IMR-90 (cell line): ENCODE measurements around the gene RPN2. TPM values are rescaled to one million over a fixed set of nuclear protein-coding genes. Genes with fewer than 3 reads are reported as not detected.

ENCODE experiments used
- ATAC-seq: fragments of 200-7000 bp; cut with Tn5 transposase; 2 replicates; pipeline ENCODE4 v1.9.1; 2020; ENCODE audit warnings: low read depth, mild to moderate bottlenecking, moderate library complexity
- BruUV-seq: library from RNA; stranded (reverse); fragments of 400-500 nt; replicated peaks from 2 replicates; lab custom pipeline; 2021; lab: Mats Ljungman, UMichigan
- CTCF ChIA-PET: fragments of 300-600 bp; formaldehyde crosslinking; extraction: SDS; loops from one replicate; lab custom pipeline; 2021; ENCODE audit warnings: antibody characterized with exemption; lab: Yijun Ruan, JAX
- POLR2A ChIA-PET: fragments of 300-600 bp; sonication (Branson Sonifier 250); formaldehyde crosslinking; loops from one replicate; lab custom pipeline; 2022; ENCODE audit warnings: antibody characterized with exemption; ENCODE audit not compliant: unreplicated experiment; lab: Charles Lee
- DNase-seq: peaks from one replicate; pipeline ENCODE4 v3.0.0; 2013
- H2AFZ ChIP-seq: replicated peaks from 2 replicates; pipeline ENCODE3; 2013; ENCODE audit warnings: low read length, mild to moderate bottlenecking; ENCODE audit not compliant: poor library complexity
- H2AK5ac ChIP-seq: 2 replicates; pipeline ENCODE4 v1.6.1; 2013; ENCODE audit warnings: low read depth, low read length, inconsistent platforms
- H2AK9ac ChIP-seq: replicated peaks from 2 replicates; pipeline ENCODE3; 2013; ENCODE audit warnings: mild to moderate bottlenecking, low read depth, low read length, moderate library complexity; ENCODE audit not compliant: poor library complexity
- H2BK120ac ChIP-seq: 2 replicates; pipeline ENCODE4 v1.6.1; 2013; ENCODE audit warnings: low read depth, low read length, inconsistent platforms
- H2BK15ac ChIP-seq: 3 replicates; pipeline ENCODE4 v1.6.1; 2013; ENCODE audit warnings: low read depth, low read length, inconsistent platforms
- H2BK20ac ChIP-seq: 2 replicates; pipeline ENCODE4 v1.6.1; 2013; ENCODE audit warnings: low read depth, mild to moderate bottlenecking, inconsistent platforms, low read length, moderate library complexity
- H2BK5ac ChIP-seq: 2 replicates; pipeline ENCODE4 v1.6.1; 2013; ENCODE audit warnings: mild to moderate bottlenecking, low read depth, low read length, inconsistent platforms; ENCODE audit not compliant: poor library complexity, severe bottlenecking
- H3K14ac ChIP-seq: replicated peaks from 2 replicates; pipeline ENCODE4 v1.6.1; 2013; ENCODE audit warnings: low read depth, low read length, inconsistent platforms
- H3K18ac ChIP-seq: 2 replicates; pipeline ENCODE4 v1.6.1; 2013; ENCODE audit warnings: low read depth, low read length, control low read depth
- H3K23ac ChIP-seq: 2 replicates; pipeline ENCODE4 v1.6.1; 2013; ENCODE audit warnings: low read depth, low read length, inconsistent platforms
- H3K27ac ChIP-seq: 2 replicates; pipeline ENCODE4 v1.5.1; 2013; ENCODE audit warnings: mild to moderate bottlenecking, control low read depth, low read length; ENCODE audit not compliant: insufficient read depth
- H3K27me3 ChIP-seq: 2 replicates; pipeline ENCODE4 v1.6.1; 2013; ENCODE audit warnings: low read length; ENCODE audit not compliant: control insufficient read depth, insufficient read depth
- H3K36me3 ChIP-seq: 2 replicates; pipeline ENCODE4 v1.6.1; 2013; ENCODE audit warnings: low read length, mixed read lengths; ENCODE audit not compliant: control insufficient read depth, insufficient read depth
- H3K4ac ChIP-seq: 2 replicates; pipeline ENCODE4 v1.6.1; 2013; ENCODE audit warnings: low read depth, low read length, inconsistent platforms
- H3K4me1 ChIP-seq: 2 replicates; pipeline ENCODE4 v1.6.1; 2013; ENCODE audit warnings: low read length, mixed read lengths; ENCODE audit not compliant: control insufficient read depth, insufficient read depth
- H3K4me2 ChIP-seq: 2 replicates; pipeline ENCODE4 v1.6.1; 2013; ENCODE audit warnings: low read depth, mild to moderate bottlenecking, control low read depth, low read length, moderate library complexity
- H3K4me3 ChIP-seq: 2 replicates; pipeline ENCODE4 v1.5.1; 2013; ENCODE audit warnings: low read depth, mild to moderate bottlenecking, control low read depth, low read length, moderate library complexity; ENCODE audit not compliant: insufficient read depth
- H3K56ac ChIP-seq: 2 replicates; pipeline ENCODE4 v1.6.1; 2013; ENCODE audit warnings: low read length, inconsistent platforms; ENCODE audit not compliant: insufficient read depth; ENCODE audit errors: extremely low read depth
- H3K79me1 ChIP-seq, 2 experiments: 2 replicates each; pipeline ENCODE4 v1.6.1; 2013; ENCODE audit warnings: low read length in 2 of 2, inconsistent platforms in 1 of 2, low read depth in 1 of 2
- H3K9ac ChIP-seq: 2 replicates; pipeline ENCODE4 v1.6.1; 2013; ENCODE audit warnings: low read depth, low read length, control low read depth
- H3K9me1 ChIP-seq: 2 replicates; pipeline ENCODE4 v1.6.1; 2013; ENCODE audit warnings: low read length, inconsistent platforms; ENCODE audit not compliant: insufficient read depth
- H3K9me3 ChIP-seq: 2 replicates; pipeline ENCODE4 v1.6.1; 2013; ENCODE audit warnings: low read length; ENCODE audit not compliant: control insufficient read depth, insufficient read depth
- H4K20me1 ChIP-seq: 2 replicates; pipeline ENCODE4 v1.6.1; 2013; ENCODE audit warnings: low read length, inconsistent platforms; ENCODE audit not compliant: insufficient read depth
- H4K5ac ChIP-seq: 2 replicates; pipeline ENCODE4 v1.6.1; 2013; ENCODE audit warnings: mild to moderate bottlenecking, low read depth, low read length, control low read depth
- H4K8ac ChIP-seq, 2 experiments: 2 replicates each; pipeline ENCODE4 v1.6.1; 2013; ENCODE audit warnings: low read depth in 2 of 2, low read length in 2 of 2, control low read depth in 1 of 2, inconsistent platforms in 1 of 2
- H4K91ac ChIP-seq: 2 replicates; pipeline ENCODE4 v1.6.1; 2013; ENCODE audit warnings: low read depth, low read length, inconsistent platforms; ENCODE audit not compliant: insufficient read depth
- BHLHE40 ChIP-seq: fragments of 150-350 bp; IDR thresholded peaks from 2 replicates; pipeline ENCODE4 v1.6.1; 2016; ENCODE audit warnings: mild to moderate bottlenecking, low read depth, low read length
- CHD1 ChIP-seq: IDR thresholded peaks from 2 replicates; pipeline ENCODE4 v1.6.1; 2012; ENCODE audit warnings: low read depth, low read length, improper control_type of control experiment
- CTCF ChIP-seq: conservative IDR thresholded peaks from 2 replicates; pipeline ENCODE4 v1.5.1; 2012; ENCODE audit warnings: mild to moderate bottlenecking, low read depth, low read length, improper control_type of control experiment
- ELK1 ChIP-seq: fragments of 150-350 bp; IDR thresholded peaks from 2 replicates; pipeline ENCODE4 v1.6.1; 2016; ENCODE audit warnings: low read depth, mild to moderate bottlenecking, low read length, moderate library complexity, borderline replicate concordance
- MAFK ChIP-seq: IDR thresholded peaks from 2 replicates; pipeline ENCODE4 v1.6.1; 2012; ENCODE audit warnings: low read depth, low read length, improper control_type of control experiment
- MAZ ChIP-seq: IDR thresholded peaks from 2 replicates; pipeline ENCODE4 v1.6.1; 2012; ENCODE audit warnings: low read depth, mild to moderate bottlenecking, low read length, improper control_type of control experiment, moderate library complexity, borderline replicate concordance
- NFE2L2 ChIP-seq: fragments of 150-350 bp; IDR thresholded peaks from 2 replicates; pipeline ENCODE4 v1.6.1; 2016; ENCODE audit warnings: low read depth, mild to moderate bottlenecking, low read length
- RAD21 ChIP-seq: IDR thresholded peaks from 2 replicates; pipeline ENCODE4 v1.6.1; 2012; ENCODE audit warnings: low read length, improper control_type of control experiment
- USF2 ChIP-seq: fragments of 150-350 bp; IDR thresholded peaks from 2 replicates; pipeline ENCODE4 v1.6.1; 2017; ENCODE audit warnings: mild to moderate bottlenecking, antibody characterized with exemption, low read length, low read depth
- WGBS, 2 experiments: methylation state at CpG; one replicate each; pipeline versions ENCODE4 v1.1.5 to v1.1.7; 2013; ENCODE audit warnings: missing lambda C conversion rate in 2 of 2; ENCODE audit not compliant: insufficient read length in 1 of 2; ENCODE audit errors: extremely low coverage in 2 of 2; 5-methylcytosine and 5-hydroxymethylcytosine counted together
- dilution Hi-C: fragments of 300-500 bp; cut with HindIII; formaldehyde crosslinking; loops from one replicate; pipeline ENCODE4 v1.14.3; 2018; ENCODE audit warnings: low sequenced_read_pairs; ENCODE audit not compliant: unreplicated experiment
- in situ Hi-C: fragments of 300-500 bp; cut with MboI; formaldehyde crosslinking; loops from 3 replicates; pipeline ENCODE4 v1.14.3; 2019; ENCODE audit warnings: low sequenced_read_pairs, inconsistent platforms, mixed read lengths
- intact Hi-C: fragments of 100-400 bp; cut with micrococcal nuclease; formaldehyde crosslinking; loops from 2 replicates; pipeline ENCODE4 v1.10.0; 2022
- polyA plus RNA-seq, 3 experiments: library from polyadenylated mRNA; depleted of rRNA; stranded (reverse); fragments of >200 nt; gene quantifications; 2 replicates each; pipeline ENCODE4 v1.2.3, GENCODE V29; 2012; ENCODE audit warnings: low replicate concordance in 1 of 3
- total RNA-seq: library from RNA; depleted of rRNA; stranded (reverse); fragments of >200 nt; gene quantifications from 2 replicates; pipeline ENCODE4 v1.2.3, GENCODE V29; 2012

Gene RPN2
- total and polyA plus RNA-seq, 2 of the 4 experiments (the other 2 are of a cell fraction): 305 to 481 TPM

GRCh38 chr20:37236462-37236861, 57.3 kb downstream of the RPN2 start:
- H3K36me3 ChIP-seq: peaks cover 69% of the 10 kb centered on the region
- CTCF ChIA-PET: no interaction called here

More at GRCh38 chr20:37236462-37236861, 57.3 kb downstream of the RPN2 start:
- dilution Hi-C loops (no loop called here), intact Hi-C loops (no loop called here), in situ Hi-C loops (no loop called here)
- DNase-seq (no peak), ATAC-seq (no peak)
- no peak overlapping the region for H2BK15ac ChIP-seq
- no peak overlapping the region for H3K14ac ChIP-seq
- H2AK9ac ChIP-seq: no peak overlapping the region
- no peaks in the 10 kb centered on the region for H3K9me3 ChIP-seq
- no peak overlapping the region for H2BK120ac ChIP-seq
- H2AK5ac ChIP-seq: no peak overlapping the region
- BruUV-seq: no TSS peak
- peaks cover 7% of the 10 kb centered on the region; the same call in 1 of the 2 replicates for H3K4me1 ChIP-seq
- H2BK20ac ChIP-seq: no peak overlapping the region
- no peak overlapping the region for H3K9ac ChIP-seq
- H3K4me3 ChIP-seq: no peak overlapping the region
- no peak overlapping the region for H4K8ac ChIP-seq
- WGBS, 2 experiments: no CpG with 5 or more reads among the region's 4 CpGs
- H3K18ac ChIP-seq: no peak overlapping the region
- H2AFZ ChIP-seq: no peak overlapping the region
- no peak overlapping the region for H3K23ac ChIP-seq
- H3K56ac ChIP-seq: no peak overlapping the region
- no peak overlapping the region for H3K27ac ChIP-seq
- no peak overlapping the region for H3K4ac ChIP-seq
- H3K79me1 ChIP-seq: peaks cover 0 to 11% of the 10 kb centered on the region in 2 experiments; a peak in 1 of 4 replicates
- no peak overlapping the region for H4K5ac ChIP-seq
- peaks cover 7% of the 10 kb centered on the region; the same call in 1 of the 2 replicates for H4K20me1 ChIP-seq
- H4K91ac ChIP-seq: no peak overlapping the region
- H3K27me3 ChIP-seq: no peaks in the 10 kb centered on the region
- TF ChIP-seq CHD1 (no peak), ELK1 (no peak), MAFK (no peak), RAD21 (no peak), NFE2L2 (no peak), CTCF (no peak), MAZ (no peak), BHLHE40 (no peak), USF2 (no peak)
- peaks cover 12% of the 10 kb centered on the region for H3K9me1 ChIP-seq
- no peak overlapping the region for H2BK5ac ChIP-seq
- H3K4me2 ChIP-seq: no peak overlapping the region
- POLR2A ChIA-PET: interaction anchor here (0.6 kb wide), 1 partner anchor 16 kb away, joined by 3 read pairs; no protein-coding TSS in a partner anchor
